Left kidney (tissue), 8 donors: ENCODE results near the gene DOHH. TPM values are rescaled to one million over a fixed set of nuclear protein-coding genes. Genes with fewer than 3 reads are reported as not detected.
A peak's percentile ranks its signal among the peaks of the same experiment; 100 is the strongest.

Experiments used
- DNase-seq: peaks from one replicate; pipeline ENCODE4 v3.0.0-alpha.2; 2013
- long read RNA-seq, 8 donors: transcript quantifications; one replicate each; lab custom pipeline, GENCODE V29; 2026
- polyA plus RNA-seq: library from polyadenylated mRNA; unstranded; fragments of 120-200 nt; gene quantifications from one replicate; pipeline ENCODE4 v1.2.1, GENCODE V29; 2013; ENCODE audit not compliant: insufficient read length

DOHH gene, protein sequence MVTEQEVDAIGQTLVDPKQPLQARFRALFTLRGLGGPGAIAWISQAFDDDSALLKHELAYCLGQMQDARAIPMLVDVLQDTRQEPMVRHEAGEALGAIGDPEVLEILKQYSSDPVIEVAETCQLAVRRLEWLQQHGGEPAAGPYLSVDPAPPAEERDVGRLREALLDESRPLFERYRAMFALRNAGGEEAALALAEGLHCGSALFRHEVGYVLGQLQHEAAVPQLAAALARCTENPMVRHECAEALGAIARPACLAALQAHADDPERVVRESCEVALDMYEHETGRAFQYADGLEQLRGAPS
- 5.2 TPM for polyA plus RNA-seq
- long read RNA-seq, donor 1, transcript DOHH-201 (5 exons, 2,031 nt): major isoform, 11 of 33 reads
- long read RNA-seq, donor 1, partial matches to known transcripts: 13 of 33 reads
- long read RNA-seq, donor 1, other reads (novel, unspliced or antisense): 9 of 33 reads
- long read RNA-seq, donor 2, transcript DOHH-201 (5 exons, 2,031 nt): major isoform, 7 of 7 reads
- long read RNA-seq, donor 2, partial matches to known transcripts: 0 of 7 reads
- long read RNA-seq, donor 2, other reads (novel, unspliced or antisense): 0 of 7 reads
- long read RNA-seq, donor 3: 0 reads
- long read RNA-seq, donor 4, partial matches to known transcripts: 0 of 1 reads
- long read RNA-seq, donor 4, other reads (novel, unspliced or antisense): 0 of 1 reads
- long read RNA-seq, donor 5, transcript DOHH-201 (5 exons, 2,031 nt): major isoform, 11 of 11 reads
- long read RNA-seq, donor 5, partial matches to known transcripts: 0 of 11 reads
- long read RNA-seq, donor 5, other reads (novel, unspliced or antisense): 0 of 11 reads
- long read RNA-seq, donor 6, transcript DOHH-201 (5 exons, 2,031 nt): major isoform, 5 of 5 reads
- long read RNA-seq, donor 6, partial matches to known transcripts: 0 of 5 reads
- long read RNA-seq, donor 6, other reads (novel, unspliced or antisense): 0 of 5 reads
- long read RNA-seq, donor 7, transcript DOHH-201 (5 exons, 2,031 nt): major isoform, 10 of 28 reads
- long read RNA-seq, donor 7, partial matches to known transcripts: 6 of 28 reads
- long read RNA-seq, donor 7, other reads (novel, unspliced or antisense): 12 of 28 reads
- long read RNA-seq, donor 8: 0 reads

DNA sequence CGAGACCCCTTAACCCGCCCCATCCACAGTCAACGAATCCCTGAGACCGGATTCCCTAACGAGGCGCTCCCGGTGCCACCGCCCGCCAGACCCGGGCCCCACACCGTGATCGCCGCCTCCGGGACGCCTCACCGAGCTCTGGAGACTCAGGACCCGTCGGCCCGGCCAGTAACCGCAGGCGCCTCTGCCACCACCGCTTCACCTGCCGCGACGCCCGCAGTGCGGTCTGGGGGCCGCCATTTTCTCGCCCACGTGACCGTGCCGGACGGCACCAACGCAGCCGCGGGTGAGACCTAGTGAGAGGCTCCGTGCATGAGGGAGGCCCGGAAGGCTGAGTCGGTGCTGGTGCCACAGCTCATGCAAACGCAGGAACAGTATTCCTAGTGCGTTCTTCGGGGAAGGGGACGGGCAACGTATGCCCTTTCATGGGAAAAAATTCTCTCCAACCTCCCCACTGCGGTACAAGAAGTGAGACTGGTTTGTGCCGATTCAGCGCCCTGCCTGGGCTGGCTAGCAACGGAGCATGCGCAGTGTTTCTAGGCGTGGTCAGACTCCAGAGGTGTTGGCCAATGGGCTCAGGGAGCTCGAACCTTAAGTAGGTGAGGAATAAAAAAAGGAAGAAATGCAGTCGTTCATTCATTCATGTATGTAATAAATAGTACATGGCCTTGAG, at the start of gene DOHH:
DOHH (minus strand) TSS at position 246 of the 673 bp plus-strand sequence. CDS start 3,860 bp downstream, outside the sequence.
- peak; percentile 97 for DNase-seq

DNA sequence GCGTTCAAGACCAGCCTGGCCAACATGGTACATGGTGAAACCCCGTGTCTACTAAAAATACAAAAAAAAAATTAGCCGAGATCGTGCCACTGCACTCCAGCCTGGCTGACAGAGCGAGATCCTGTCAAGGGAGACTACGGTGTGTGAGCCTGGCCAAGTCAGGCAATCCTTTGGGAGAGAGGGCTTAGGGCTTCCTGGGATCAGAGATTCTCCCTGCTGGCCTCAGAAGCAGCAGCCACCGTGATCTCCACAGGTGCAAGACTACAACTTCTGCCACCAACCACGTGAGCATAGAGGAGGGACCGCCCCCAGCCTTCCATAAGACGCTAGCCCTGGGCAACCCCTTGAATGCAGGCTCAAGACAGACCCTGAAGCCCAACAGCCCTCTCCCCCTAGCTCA, 49.3 kb upstream of the DOHH start:
- no peak for DNase-seq

DNA sequence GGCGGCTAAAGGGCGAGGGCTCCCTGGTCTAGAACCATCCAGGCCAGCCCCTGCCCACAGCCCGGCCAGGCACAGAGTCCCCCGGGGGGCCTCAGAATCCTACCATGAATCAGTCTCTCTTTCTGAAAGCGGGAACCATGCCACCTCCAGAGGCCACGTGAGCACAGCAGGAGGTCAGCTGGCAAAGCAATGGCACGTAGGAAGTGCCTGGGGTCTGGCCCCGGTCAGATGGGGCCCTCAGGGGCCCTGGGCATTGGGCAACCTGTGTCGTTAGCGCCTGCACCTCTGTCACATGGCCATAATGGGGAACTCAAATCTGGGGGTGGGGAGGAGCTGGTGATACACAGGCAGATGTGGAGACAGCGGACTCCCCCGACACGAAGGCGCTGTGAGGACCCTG, 48.1 kb upstream of the DOHH start:
- DNase-seq: no peak

DNA sequence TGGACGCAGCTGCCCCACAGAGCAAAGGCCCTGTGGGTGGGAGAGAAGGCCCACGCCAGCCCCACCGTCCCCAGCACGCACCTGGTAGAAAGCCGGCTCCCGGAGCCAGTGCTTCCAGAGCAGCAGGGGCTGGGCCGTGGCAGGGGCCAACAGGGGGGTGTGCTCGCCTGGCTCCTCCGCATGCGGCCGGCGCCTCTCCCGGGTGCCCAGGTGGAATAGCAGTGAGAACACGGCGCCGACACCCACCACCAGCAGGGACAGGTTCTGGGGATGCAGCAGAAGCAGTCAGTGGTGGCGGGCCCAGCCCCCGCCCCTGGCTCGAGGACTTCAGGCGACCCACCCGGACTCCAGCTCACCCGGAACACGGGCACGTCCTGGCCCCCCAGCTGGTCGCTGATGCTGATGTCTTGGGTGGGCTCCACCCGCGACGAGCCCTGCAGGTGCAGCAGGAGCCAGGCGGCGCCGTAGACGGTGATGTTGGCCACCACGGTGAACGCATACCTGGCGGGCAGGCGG, 47.4 kb upstream of the DOHH start:
- no peak for DNase-seq

DNA sequence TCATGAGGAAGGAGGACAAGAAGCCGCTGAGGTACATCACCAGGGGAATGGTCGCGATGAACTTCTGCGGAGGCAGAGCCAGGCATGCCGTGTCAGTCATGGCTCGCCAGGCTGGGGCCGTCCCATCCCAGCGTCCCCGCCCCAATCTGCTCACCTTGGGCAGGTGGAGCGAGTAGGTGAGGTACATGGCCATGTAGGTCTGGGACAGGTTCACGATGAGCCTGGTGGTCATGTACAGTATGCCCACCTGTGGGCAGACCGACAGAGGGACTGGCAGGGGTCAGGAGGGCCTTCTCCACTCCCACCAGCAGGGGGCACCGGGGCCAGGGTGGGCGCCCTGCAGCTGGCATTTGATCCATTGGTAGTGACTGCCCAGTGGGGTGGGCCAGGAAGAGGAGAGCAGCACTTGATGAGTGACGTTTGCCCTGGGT, 46.8 kb upstream of the DOHH start:
- no peak for DNase-seq

DNA sequence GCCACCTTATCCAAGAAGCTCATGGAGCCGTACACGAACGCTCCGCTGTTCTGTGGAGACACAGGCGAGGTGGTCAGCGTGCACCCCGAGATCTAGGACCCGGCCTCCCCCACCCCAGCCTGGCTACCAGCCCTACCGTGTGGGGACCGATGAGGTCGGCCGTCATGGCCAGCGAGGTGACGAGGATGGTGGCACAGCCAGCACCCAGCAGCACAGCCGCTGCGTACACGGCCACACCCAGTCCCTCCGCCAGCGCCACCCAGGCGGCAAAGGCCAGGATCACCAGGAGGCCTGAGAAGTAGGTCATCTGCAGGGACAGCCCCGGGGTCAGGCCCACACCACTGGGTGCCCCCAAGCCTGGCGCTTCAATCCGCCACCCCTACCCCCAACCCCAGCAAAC, 45.6 kb upstream of the DOHH start:
- DNase-seq: no peak

DNA sequence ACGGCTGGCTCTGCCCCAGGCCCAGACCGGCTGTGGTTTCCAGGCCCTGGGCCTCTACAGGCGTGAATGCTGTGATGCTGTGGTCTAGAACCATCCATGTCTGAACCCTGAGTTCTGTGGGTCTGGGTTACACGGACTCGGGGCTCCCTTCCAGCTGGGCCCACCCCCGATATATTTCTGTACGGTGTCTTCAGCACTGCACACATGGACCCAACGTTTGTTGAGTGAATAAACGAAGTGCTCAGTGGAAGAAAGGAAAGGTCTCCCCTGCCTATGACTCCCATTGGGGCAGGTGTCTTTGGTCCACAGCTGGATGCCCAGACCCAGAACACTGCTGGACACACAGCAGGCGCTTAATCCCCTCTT, 45.2 kb upstream of the DOHH start:
- no peak for DNase-seq

DNA sequence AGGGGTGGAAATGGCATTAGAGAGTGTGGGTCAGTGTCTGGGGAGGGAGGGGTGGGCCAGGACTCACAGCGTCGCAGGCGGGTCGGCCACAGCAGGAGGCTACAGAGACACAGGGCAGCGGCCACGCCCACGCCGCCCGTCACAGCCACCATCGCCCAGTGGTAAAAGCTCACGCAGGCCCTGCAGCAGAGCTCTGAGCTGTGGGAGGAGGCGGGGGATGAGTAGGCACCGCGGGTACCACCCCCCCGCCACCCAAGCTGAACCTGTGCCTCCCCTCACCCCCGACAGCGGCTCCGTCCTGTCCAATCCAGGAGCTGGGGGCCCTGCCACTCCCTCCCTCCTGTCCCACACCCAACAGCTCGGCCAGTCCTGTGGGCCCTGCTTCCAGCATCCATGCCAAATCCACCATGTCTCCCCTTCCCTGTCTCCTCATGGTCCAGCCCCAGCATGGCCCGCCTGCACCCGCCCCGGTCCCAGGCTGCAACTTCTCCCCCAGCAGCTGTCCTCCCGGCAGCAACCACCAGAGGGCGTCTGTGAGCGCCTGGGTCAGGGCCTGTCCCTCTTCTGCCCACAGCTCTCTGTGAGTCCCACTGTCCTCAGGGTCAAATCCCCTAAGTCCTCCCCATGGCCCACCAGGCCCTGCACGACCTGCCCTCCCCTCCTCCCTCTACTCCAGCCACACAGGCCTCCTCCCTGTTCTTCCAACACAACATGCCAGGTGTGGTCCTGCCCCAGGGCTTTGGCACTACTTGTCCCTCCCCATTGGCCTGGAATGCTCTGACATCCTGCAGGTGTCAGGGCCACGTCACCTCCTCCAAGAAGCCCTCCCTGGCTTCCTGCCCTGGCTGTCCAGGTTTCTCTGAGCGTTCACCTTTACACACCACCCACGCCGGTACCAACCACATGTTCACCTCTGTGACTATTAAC, 44.5 kb upstream of the DOHH start:
- no peak for DNase-seq

DNA sequence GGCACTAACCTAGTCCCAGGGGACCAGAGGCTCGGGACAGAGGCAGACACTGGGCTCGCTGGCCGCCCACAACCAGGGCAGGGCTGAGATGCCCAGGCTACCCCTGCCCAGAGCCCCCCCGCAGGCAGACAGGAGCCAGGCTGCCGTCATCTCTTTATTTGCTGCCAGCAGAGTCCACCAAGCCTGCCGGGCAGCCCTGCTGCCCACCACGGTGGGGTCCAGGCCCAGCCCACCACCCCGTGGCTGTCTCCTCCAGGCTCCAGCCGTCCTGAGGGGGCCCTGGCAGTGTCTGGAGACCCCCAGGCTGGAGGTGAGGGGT, 43.5 kb upstream of the DOHH start:
- no peak for DNase-seq

DNA sequence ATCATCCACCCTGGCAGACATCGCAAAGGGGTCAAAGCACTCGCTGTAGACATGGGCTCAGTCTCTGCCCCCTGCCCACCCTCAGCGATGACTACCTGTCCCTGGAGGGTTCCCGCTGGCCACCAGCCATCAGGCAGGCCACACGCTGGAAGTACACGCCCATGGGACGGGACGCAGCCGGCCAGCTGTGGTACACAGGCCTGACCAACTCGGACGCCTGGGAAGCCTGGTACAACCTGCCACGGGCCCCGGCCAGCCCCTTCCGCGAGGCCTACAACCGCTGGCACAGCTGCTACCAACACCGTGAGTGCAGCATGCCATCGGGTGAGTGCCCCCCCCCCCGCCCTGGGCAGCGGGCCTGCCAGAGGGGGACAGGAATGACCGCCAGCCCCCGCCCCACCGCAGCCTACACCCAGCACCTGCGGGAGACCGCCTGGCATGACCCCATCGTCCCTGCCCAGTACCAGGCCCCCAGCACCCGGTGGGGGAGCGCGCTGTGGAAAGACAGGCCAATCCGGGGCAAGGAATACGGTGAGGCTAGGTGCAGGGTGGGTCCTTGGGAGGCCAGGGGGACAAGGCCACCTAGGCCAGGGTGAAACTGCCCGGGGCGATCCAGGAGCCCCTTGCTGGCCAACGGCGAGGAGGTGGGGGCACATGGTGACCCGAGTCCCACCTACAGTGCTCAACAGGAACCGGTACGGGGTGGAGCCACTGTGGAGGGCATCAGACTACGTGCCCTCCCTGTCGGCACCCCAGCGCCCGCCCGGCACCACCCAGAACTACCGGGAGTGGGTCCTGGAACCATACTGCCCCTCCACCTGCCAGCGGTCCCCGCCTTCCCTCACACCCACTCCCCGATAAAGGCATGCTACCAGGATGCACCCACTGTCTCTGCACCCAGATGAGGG, 42.9 kb upstream of the DOHH start:
- DNase-seq: no peak

DNA sequence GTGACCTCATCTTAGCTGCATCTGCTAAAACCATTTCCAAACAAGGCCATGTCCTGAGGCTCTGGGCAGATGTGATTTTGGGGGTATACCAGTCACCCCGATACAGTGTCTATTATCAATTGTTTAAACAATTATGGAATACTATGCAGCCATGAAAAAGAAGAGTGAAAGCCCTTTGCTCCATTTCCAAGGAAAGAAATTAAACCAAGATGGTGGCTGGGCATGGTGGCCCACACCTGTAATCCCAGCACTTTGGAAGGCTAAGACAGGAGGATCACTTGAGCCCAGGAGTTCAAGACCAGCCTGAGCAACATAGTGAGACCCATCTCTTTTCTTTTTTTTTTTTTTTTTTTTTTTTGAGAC, 39.3 kb upstream of the DOHH start:
- DNase-seq: no peak

DNA sequence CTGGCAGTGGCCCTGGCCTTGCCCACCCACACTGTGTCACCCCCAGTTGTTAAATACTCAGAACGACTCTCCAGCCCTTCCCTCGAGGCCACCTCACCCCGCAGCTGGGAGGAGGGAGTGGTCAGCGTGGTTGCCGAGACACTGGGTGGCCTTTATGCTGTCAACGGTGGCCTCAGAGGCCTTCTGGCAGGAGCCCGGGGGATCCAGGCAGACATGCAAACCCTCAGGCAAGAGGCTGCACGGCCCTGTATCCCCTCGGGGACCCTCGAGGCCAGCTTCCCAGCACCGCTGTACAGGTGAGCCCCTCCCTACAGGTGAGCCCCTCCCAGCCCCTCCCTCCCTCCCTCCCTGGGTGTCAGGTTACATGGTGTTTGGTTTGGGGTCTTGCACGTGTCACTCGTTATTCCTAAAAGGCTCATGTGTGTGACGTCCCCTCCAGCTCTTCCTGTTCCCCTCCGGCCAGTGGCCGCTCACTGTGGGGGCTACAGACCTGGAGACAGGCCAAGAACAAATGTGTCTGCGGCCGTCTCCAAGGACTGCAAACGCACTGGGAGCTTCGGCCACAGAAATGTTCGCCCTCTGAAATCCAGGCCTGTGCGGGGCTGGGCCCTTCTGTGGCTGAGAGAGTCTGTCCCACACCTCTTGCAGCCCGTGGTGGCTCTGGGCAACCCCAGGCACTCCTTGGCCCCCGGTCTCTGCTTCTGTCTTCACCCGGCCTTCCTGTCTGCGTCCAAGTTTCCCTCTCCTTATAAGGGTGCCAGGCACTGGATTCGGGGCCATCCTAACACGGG, 38.7 kb upstream of the DOHH start, which contains the start of gene TEKTIP1:
TEKTIP1 (plus strand) TSS at position 210 of the 791 bp plus-strand sequence; CDS start at position 214, 4 bp downstream.
- DNase-seq: no peak

DNA sequence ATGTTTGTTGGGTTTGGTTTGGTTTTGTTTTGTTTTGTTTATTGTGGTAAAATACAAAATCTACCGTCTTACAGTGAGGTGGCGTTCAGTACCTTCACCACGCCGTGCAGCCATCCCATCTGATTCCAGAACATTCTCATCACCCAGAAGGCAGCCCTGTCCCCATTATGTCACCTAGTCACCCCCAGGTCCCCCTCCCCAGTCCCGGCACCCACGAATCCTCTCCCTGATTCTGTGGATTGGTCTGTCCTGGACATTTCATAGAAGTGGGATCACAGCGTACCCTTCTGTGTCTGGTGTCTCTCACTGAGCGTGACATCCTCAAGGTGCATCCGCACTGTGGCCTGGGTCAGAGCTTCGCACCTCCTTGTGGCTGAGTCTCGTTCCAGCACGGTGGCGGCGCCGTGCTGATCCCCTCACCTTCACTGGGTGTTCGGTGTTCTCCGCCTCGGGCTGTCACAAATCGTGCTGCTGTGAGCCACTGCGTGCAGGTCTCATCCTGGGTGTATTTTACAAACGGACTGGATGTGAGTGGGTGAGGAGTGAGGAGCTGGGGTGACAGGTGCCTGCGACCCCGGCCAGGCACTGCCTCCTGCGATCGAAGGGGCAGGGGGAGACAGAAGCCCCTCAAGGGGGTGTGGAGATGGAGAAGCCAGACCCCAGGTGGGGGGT, 37.9 kb upstream of the DOHH start:
- no peak for DNase-seq

DNA sequence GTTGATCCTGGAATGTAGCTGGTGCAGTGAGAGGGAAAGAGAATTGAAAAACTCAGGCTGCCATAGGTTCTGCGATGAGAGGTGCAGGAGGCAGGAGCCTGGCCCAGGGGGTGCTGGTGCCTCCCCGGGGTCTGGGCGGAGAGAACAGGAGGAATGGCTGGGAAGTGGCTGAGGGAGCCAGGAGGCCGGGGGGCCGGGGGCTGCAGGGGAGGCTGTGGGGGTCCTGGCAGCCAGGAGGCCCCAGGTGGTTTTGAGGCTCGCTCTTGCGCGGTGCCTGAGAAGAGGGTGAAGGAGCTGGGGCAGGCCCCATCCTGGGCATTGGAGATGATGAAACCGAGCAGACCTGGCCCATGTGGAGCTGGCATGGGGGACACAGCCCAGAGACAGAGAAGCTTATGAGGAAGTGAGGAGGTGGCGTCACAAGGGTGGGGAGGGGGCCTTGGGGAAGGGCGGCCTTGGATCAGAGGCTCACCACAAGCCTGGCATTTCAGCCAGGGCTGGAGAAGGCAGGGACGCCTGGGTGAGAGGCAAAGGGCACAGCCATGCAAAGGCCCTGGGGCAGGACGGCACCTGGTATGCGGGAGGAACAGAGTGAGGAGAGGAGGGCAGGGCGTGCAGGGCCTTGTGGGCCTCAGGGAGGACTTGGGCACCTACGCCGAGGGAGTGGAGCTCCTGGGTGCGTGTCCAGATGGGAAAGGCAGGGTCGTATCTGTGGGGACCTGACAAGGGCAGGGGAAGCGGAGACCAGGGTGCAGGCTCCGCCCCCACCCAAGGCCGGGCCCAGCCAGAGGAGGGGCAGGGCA, 37.2 kb upstream of the DOHH start:
- no peak for DNase-seq

DNA sequence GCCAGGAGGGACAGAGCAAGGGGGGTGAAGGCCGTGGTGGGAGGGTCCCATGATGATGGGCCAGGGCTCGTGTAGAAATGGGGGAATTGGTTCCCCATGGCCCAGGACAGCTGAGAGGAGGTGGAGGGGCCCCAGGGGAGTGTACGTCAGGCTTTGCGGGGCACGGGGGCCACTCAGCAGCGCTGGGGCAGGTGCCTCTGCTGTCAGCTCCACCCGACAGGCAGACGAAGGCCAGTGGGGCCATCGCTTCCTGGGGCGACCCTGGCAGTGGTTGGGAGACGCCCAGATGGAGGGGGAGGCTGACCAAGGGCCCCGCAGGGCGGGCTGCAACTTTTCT, 36.6 kb upstream of the DOHH start:
- DNase-seq: no peak

DNA sequence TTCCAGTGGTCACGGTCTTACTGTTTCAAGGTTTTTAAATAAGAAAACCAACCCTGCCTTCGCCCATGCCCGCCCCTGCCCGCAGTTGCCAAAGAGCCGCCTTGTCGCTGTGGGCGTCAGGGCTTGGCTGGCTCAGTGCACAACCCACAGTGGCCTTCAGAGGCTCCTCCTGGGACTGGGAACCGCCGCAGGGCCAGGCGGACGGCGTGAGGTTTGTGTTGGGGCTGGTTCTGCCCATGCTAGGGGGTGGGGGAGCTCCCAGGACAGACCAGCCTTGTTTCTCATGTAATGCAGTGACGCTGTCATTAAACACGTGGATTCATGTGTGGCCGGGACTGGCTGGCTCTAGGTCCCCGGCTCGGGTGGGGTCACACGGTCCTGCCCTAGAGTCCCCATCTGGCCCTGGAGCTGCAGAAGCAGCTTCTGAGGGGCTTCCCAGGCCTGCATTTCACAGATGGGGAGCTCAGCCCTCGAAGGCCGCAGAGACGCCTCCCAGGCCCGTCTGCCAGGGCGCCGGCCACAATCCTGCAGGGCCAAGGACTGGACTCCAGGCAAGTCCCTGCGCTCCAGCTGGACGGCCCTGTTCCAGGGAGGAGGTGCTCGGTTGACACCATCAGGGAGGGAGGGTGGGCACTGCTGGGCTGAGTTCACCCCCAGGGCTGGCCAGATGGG, 36.1 kb upstream of the DOHH start:
- DNase-seq: no peak

DNA sequence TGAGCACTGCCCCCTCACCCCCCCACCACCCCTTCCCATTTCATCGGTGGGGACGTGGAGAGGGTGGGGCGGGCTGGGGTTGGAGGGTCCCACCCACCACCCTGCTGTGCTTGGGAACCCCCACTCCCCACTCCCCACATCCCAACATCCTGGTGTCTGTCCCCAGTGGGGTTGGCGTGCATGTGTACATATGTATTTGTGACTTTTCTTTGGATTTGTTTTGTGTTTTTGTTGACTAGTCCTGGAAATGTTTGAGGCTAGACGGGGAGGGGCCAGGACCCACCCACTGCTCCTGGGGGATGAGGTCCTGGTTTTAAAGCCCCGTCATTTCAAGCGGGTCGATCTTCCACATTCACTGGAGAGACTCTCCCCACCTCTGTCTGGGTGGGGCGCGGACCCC, 35.5 kb upstream of the DOHH start:
- no peak for DNase-seq
